Measurements from ENCODE around the gene CCDC83. TPM values are rescaled to one million over a fixed set of nuclear protein-coding genes. Genes with fewer than 3 reads are reported as not detected.

Gene CCDC83
- not detected in 5 replicates for total RNA-seq (2022; extraction: Qiagen RNA extraction)

DNA sequence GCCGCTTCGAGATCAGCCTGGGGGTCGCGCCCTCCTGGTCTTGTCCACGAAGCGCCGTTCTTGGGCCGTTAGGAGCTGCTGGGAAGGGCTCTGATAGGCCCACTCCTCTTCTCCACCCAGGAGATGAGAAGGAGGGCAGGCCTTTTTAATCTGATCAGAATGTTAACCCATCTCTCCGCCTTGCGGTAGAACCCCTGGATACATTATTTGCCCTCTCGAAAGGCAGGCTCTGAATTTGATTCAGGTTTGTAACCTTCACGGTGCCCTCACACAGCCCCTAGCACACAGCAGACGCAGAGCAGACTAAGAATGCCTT is at the start of gene CCDC83:
Gene CCDC83 (plus strand): TSS at position 43 of the 316 bp plus-strand sequence. CDS start 9,741 bp downstream, outside the sequence.

GRCh38 chr11:85810871-85811611 is 44.1 kb upstream of the CCDC83 start, which contains the start of gene SYTL2:
SYTL2 (minus strand) TSS chr11:85811141; CDS start chr11:85757725, 53,416 bp downstream.

Other genes starting within 250 kb of the CCDC83 start
- gene DLG2, start 228.0 kb upstream of the CCDC83 start, total RNA-seq (2022; extraction: Qiagen RNA extraction), result 0.14 to 0.23 TPM (median 0.20 TPM) in 5 replicates
- 52.7 to 60.3 TPM (median 54.7 TPM) in 5 replicates for gene TMEM126B, start 226.8 kb upstream of the CCDC83 start, total RNA-seq (2022; extraction: Qiagen RNA extraction)
- 51.4 to 62.1 TPM (median 58.2 TPM) in 5 replicates for gene TMEM126A, start 207.4 kb upstream of the CCDC83 start, total RNA-seq (2022; extraction: Qiagen RNA extraction)
- 20.3 to 26.5 TPM (median 26.1 TPM) in 5 replicates for gene CREBZF, start 190.3 kb upstream of the CCDC83 start, total RNA-seq (2022; extraction: Qiagen RNA extraction)
- not detected in 5 replicates for gene CCDC89, start 169.2 kb upstream of the CCDC83 start, total RNA-seq (2022; extraction: Qiagen RNA extraction)
- 6.0 to 15.1 TPM (median 7.1 TPM) in 5 replicates for gene SYTL2, start 44.2 kb upstream of the CCDC83 start, total RNA-seq (2022; extraction: Qiagen RNA extraction)
- gene PICALM, start 213.7 kb downstream of the CCDC83 start, total RNA-seq (2022; extraction: Qiagen RNA extraction), result 61.6 to 105 TPM (median 77.1 TPM) in 5 replicates